T-helper 2 cell treated with Interferon-gamma antibody and Interleukin-4, amounts not matched to agents 5 μg/mL and 100 μg/mL, for 36 hours (primary cell): Measurements from ENCODE around the gene AIRE.
A peak's percentile ranks its signal among the peaks of the same experiment; 100 is the strongest.
"Not testable (repeated sequence)": the region's sequence is repeated elsewhere in the genome, so short reads cannot be mapped to it uniquely, and the experiment has no call there.

Source experiments
- DNase-seq: peaks from one replicate; pipeline ENCODE4 v3.0.0; 2021; ENCODE audit warnings: low spot score
- H3K27ac Mint-ChIP-seq: one replicate; pipeline ENCODE4 v1.8.0; 2021; ENCODE audit warnings: mild to moderate bottlenecking, mixed read lengths
- H3K27me3 Mint-ChIP-seq: one replicate; pipeline ENCODE4 v1.8.0; 2021; ENCODE audit warnings: low read depth, mixed read lengths
- H3K36me3 Mint-ChIP-seq: one replicate; pipeline ENCODE4 v1.8.0; 2021; ENCODE audit warnings: low read depth, mixed read lengths
- H3K4me1 Mint-ChIP-seq: one replicate; pipeline ENCODE4 v1.8.0; 2021; ENCODE audit warnings: low read depth, mixed read lengths
- H3K4me3 Mint-ChIP-seq: one replicate; pipeline ENCODE4 v1.8.0; 2022; ENCODE audit warnings: mild to moderate bottlenecking, moderate library complexity, mixed read lengths
- H3K9me3 Mint-ChIP-seq: one replicate; pipeline ENCODE4 v1.8.0; 2021; ENCODE audit warnings: mixed read lengths

The AIRE gene

DNA sequence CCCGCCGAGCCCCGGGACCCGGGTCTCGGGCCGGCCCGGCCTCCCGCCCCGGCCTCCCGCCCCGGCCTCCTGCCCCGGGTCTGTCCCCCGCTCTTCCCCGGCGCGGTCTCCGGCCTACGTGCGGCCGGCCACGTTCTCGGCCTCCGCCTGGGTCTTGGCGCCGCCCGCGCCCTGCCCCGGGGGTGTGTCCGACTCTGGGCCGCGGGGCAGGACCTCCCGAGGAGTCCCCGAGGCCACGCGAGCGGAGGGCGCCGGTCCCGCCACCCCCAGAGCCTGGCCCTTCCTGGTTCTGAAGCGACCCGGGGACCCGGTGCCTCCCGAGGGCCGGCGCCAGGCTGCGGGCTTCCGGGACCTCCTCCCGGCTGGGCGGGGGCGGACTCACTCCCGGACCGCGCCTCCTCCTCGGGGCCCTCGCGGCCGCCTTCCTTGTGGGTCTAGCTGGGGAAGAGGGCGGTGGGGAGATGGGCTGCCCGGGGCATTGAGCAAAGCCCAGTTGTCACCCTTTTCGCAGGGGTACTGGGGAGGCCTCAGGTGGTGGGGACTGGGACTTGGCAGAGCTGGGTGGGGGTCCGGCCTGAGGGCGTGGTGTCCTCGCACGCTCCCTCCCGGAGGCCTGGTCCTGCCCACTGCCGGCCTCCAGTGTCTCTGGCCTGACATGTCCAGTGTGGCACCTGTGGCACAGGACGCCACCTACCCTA is 14.7 kb downstream of the AIRE start:
- peaks cover 13% of the 10 kb centered on the region for H3K36me3 Mint-ChIP-seq

DNA sequence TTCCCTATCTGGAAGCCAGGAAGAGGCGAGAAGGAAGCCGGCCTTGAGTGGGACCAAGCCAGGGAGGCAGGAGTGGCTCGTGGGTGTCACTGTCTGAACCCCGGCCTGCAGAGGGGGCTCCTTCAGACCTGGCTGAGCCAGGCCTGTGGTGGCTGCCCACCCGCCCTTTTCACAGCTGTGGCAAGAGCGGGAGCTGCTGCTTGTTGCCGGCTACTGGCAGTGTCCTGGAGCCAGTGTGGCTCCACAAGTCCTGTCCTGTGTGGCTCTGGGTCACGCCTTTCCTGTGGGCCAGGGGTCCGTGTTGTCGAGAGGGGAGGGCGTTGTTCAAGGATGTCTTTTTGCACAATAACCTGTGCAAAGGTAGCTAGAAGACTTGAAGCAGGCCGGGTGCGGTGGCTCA is 15.5 kb downstream of the AIRE start:
- peaks cover 42% of the 10 kb centered on the region for H3K4me1 Mint-ChIP-seq
- H3K27me3 Mint-ChIP-seq, result no peaks in the 10 kb centered on the region
- peak overlapping the region; percentile 41 for H3K27ac Mint-ChIP-seq
- H3K36me3 Mint-ChIP-seq, result peaks cover 13% of the 10 kb centered on the region
- H3K9me3 Mint-ChIP-seq, result no peaks in the 10 kb centered on the region
- DNase-seq, result no peak
- H3K4me3 Mint-ChIP-seq, result peak overlapping the region; percentile 84

More for the DNA sequence above, 14.7 kb downstream of the AIRE start:
- Mint-ChIP-seq H3K27ac (no peak overlapping the region), H3K4me3 (peak overlapping the region; percentile 84), H3K4me1 (peaks cover 42% of the 10 kb centered on the region), H3K9me3 (no peaks in the 10 kb centered on the region), H3K27me3 (no peaks in the 10 kb centered on the region)
- peak; percentile 66 for DNase-seq

DNA sequence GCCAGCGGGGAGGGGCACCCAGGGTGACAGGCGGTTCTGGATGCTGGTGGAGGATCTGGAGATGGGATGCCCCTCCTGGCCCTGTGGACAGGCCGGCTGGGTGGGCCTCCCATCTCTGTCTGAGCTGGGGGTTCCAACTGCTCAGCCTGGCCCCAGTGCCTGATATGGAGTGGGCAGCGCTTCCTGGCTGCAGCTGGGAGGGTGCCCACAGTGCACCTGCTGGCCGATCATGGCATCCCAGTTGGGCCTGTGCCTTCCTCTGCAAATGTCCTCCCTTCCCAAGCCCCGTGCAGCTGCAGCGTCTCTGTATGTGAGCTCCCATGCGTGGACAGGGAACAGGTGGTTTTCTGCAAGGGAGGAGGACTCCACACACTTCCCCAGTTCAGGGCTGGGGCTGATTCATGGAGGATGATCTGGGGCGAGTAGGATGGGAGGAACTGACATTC is 16.3 kb downstream of the AIRE start:
- peak overlapping the region; percentile 84 for H3K4me3 Mint-ChIP-seq
- peaks cover 42% of the 10 kb centered on the region for H3K4me1 Mint-ChIP-seq
- H3K27me3 Mint-ChIP-seq, result no peaks in the 10 kb centered on the region
- H3K27ac Mint-ChIP-seq, result peak overlapping the region; percentile 63
- no peak for DNase-seq
- H3K9me3 Mint-ChIP-seq, result no peaks in the 10 kb centered on the region
- peaks cover 13% of the 10 kb centered on the region for H3K36me3 Mint-ChIP-seq

DNA sequence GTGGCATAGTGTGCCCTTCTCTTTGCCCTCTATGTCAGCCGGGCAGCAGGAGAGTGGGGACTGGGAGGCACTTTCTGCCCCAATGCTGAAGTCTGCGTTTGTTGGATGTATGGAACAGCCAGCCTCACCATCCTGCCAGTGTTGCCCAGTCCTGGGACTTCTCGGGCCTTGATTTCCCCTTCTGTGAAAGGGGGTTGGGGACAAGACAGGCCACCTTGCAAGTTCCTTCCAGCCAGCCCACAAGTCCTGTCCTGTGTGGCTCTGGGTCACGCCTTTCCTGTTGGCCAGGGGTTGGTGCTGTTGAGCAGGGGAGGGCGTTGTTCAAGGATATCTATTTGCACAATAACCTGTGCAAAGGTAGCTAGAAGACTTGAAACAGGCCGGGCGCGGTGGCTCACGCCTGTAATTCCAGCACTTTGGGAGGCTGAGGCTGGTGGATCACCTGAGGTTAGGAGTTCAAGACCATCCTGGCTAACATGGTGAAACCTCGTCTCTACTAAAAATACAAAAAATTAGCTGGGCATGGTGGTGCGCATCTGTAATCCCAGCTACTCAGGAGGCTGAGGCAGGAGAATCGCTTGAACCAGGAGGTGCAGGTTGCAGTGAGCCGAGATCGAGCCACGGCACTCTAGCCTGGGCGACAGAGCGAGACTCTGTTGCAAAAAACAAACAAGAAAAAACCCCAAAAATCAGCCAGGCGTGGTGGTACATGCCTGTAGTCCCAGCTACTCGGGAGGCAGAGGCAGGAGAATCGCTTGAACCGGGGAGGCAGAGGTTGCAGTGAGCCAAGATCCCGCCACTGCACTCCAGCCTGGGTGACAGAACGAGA is 17.1 kb downstream of the AIRE start:
- H3K9me3 Mint-ChIP-seq, DNase-seq, H3K27me3 Mint-ChIP-seq: not testable (repeated sequence)
- H3K4me1 Mint-ChIP-seq, result peaks cover 35% of the 10 kb centered on the region
- peak overlapping the region; percentile 63 for H3K27ac Mint-ChIP-seq
- peak overlapping the region; percentile 84 for H3K4me3 Mint-ChIP-seq
- H3K36me3 Mint-ChIP-seq, result peaks cover 14% of the 10 kb centered on the region

DNA sequence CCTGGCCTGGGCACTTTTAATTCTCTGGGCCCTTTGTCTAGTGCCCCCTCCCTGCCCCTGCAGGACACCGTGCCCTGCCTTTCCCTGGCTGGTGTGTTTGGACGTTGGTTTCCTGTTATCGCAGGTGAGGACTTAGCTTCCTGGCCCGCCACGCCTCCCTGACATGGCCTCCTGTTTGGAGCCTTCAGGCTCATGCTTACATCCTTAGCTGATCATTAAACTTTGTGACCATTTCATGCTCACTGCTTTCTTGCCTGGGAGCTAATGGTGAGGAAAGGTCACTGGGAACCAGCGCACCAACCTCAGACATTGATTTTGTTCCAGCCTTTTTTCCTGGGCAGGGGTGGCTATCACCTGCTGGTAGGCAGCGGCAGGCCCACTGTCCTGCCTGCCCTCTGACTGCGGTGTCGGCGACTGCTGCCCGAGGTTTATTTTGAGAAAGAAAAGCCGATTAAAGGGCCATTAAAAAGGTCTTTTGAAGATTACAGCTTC is 17.9 kb downstream of the AIRE start:
- H3K27ac Mint-ChIP-seq, result peak overlapping the region; percentile 76
- no peak for DNase-seq
- no peaks in the 10 kb centered on the region for H3K27me3 Mint-ChIP-seq
- peak overlapping the region; percentile 76 for H3K4me3 Mint-ChIP-seq
- H3K9me3 Mint-ChIP-seq, result no peaks in the 10 kb centered on the region
- peaks cover 18% of the 10 kb centered on the region for H3K36me3 Mint-ChIP-seq
- peaks cover 28% of the 10 kb centered on the region for H3K4me1 Mint-ChIP-seq

DNA sequence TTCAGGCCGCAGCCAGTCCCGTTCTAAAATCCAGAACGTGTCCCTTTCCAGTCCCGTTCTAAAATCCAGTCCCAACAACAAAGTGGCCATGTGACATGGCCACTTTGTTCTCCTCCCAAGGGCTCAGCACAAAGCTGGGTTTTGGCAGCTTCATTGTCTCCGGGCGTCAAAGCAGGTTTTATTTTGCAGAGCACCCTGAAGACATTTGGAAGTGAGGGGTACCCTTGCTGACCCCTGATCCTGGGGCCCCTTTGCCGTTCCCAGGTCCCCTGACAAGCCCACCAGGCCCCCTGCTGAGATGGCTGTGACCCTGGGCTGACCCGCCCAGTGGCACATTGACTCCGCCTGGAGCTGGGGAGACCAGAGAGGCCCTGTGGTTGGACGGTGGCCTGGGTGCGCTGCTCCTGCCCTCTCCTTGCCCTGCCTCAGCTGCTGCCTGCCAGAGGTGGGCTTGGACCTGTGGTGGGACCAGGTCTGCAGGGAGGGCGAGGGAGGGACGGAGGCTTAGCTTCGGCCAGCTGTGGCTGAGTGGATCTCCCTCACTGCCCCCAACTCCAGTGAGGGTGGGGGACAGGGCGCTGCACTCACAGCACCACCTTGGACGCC is 18.4 kb downstream of the AIRE start:
- no peak for DNase-seq
- Mint-ChIP-seq H3K27me3 (no peaks in the 10 kb centered on the region), H3K9me3 (no peaks in the 10 kb centered on the region), H3K36me3 (peaks cover 21% of the 10 kb centered on the region), H3K4me1 (peaks cover 24% of the 10 kb centered on the region), H3K27ac (no peak overlapping the region), H3K4me3 (no peak overlapping the region)

DNA sequence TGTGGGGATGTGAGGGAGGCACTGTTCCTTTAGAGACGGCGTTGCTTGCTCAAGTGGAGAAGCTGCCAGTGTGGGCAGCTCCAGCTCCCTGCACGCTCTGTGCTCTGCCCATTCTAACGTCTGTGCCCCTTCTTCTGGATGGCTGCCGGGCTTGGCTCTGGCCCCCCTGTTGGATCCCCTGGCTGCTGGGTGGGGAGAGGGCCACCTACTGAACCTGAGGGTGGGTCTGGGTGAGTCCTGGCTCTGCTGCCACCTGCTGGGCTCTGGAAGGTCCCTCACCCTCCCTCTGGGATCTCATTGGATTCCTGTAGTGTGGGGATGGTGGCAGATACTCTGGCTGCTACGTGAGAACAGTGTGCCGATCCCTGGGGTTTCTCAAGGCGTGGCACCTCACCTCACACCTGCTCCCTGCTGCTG is 19.2 kb downstream of the AIRE start:
- no peak for DNase-seq
- Mint-ChIP-seq H3K36me3 (peaks cover 21% of the 10 kb centered on the region), H3K27ac (peak overlapping the region; percentile 65), H3K9me3 (no peaks in the 10 kb centered on the region), H3K4me3 (peak overlapping the region; percentile 53), H3K4me1 (peaks cover 20% of the 10 kb centered on the region), H3K27me3 (no peaks in the 10 kb centered on the region)

DNA sequence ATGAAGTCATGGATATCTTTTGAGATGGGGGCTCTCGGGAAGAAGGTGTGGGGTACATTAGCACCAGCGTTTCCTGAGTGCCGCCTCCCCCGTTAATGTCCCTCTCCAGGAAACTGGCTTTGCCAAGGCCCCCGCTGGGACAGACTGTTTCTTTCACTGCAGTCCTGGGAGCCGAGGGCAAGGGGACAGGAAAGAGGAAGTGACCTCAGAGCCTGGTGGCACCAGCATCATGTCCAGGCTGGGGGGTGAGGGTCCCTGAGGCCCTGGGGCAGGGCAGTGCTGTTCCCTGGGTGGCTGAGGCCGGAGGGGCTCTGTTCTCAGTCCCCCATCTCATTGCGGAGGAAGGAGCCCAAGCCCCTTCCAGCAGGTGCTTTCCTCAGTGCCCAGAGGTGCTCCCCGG is 20.0 kb downstream of the AIRE start:
- Mint-ChIP-seq H3K36me3 (peaks cover 21% of the 10 kb centered on the region), H3K27me3 (no peaks in the 10 kb centered on the region), H3K4me3 (no peak overlapping the region), H3K27ac (no peak overlapping the region), H3K9me3 (no peaks in the 10 kb centered on the region), H3K4me1 (peaks cover 20% of the 10 kb centered on the region)
- DNase-seq, result no peak

DNA sequence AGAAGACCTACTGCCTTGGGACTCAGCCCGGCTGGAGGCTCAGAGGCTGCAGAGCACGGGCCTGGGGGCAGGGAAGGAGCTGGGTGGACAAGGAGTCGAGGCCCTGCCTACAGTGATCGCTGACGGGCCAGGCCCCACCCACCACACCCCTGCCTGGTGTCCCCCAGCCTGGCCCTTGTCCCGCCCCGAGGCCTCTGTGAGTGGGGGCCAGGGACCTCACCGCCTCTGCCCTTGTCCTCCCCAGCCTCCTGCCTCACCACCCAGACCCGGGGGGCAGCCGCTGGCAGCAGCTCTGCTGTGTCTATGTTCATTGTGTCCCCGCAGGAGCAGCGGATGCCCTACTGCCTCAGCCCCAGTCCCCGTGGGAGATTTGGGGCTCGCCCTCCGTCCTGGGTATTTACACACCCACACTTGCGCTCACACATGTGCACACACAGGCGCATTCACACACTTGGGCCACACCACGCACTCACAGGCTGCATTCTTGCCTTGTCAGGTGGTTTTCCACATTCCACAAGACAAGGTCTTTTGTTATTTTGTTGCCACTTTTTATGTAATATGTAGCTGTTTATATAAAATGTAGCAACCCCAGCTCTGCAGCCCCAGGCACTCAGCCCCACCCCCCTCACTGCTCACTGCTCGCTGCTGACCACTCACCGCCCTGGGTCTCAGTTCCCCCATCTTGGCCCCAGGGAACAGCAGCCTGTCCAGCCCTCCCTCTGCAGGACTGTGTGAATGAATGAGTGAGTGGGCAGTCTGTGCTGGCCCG is 21.4 kb downstream of the AIRE start:
- DNase-seq, result no peak
- H3K4me1 Mint-ChIP-seq, result peaks cover 15% of the 10 kb centered on the region
- H3K9me3 Mint-ChIP-seq, result no peaks in the 10 kb centered on the region
- no peaks in the 10 kb centered on the region for H3K27me3 Mint-ChIP-seq
- H3K36me3 Mint-ChIP-seq, result peaks cover 26% of the 10 kb centered on the region
- H3K27ac Mint-ChIP-seq, result no peak overlapping the region
- no peak overlapping the region for H3K4me3 Mint-ChIP-seq

DNA sequence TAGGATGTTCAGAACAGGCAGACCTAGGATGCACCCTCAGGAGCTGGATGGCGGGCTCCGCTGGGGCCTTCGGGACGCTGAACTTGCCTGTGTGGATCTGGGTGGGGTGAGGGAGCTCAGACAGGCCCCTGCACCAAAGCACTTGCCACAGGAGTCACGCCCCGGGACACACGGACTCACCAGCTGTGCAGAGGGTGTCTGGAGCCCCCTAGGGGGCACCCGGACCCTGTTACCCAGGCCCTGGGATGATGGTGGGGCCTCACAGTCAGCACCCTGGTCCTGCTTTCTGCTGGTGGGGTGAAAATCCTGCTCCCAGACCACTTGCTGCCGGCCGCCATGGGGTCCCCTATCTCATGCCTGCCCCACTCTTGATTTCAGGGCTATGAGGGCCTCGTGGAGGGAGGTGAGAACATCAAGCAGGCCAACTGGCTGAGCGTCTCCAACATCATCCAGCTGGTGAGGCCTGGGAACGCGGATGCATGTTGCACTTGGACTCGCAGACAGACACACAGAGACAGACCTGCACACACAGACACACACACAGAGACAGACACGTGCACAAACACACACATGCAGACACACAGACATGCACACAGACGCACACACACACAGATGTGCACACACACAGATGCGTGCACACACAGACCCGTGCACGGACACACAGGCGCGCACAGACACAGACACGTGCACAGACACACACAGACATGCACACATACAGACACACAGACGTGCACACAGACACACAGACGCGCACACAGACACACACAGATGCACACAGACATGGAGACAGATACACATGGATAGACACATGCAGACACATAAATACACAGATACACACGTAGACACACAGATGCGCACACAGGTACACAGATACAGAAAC is 25.2 kb downstream of the AIRE start:
- no peak overlapping the region for H3K4me3 Mint-ChIP-seq
- H3K27ac Mint-ChIP-seq, result peak overlapping the region; percentile 1
- no peaks in the 10 kb centered on the region for H3K9me3 Mint-ChIP-seq
- no peaks in the 10 kb centered on the region for H3K4me1 Mint-ChIP-seq
- DNase-seq, result no peak
- peaks cover 23% of the 10 kb centered on the region for H3K36me3 Mint-ChIP-seq
- no peaks in the 10 kb centered on the region for H3K27me3 Mint-ChIP-seq

DNA sequence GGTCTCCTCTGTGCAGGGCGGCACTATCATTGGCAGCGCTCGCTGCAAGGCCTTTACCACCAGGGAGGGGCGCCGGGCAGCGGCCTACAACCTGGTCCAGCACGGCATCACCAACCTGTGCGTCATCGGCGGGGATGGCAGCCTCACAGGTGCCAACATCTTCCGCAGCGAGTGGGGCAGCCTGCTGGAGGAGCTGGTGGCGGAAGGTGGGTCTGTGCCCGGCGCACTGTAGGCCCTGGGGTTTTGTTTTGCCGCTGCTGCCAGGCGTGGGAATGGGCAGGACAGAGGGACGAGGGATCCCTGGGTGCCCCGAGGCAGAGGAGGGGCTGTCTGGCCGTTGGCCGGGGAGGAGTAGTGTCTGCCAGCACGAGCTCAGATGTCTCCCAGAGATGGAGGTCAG is 26.4 kb downstream of the AIRE start:
- Mint-ChIP-seq H3K36me3 (peaks cover 27% of the 10 kb centered on the region), H3K9me3 (no peaks in the 10 kb centered on the region), H3K27me3 (no peaks in the 10 kb centered on the region), H3K4me3 (no peak overlapping the region), H3K27ac (no peak overlapping the region), H3K4me1 (no peaks in the 10 kb centered on the region)
- no peak for DNase-seq

DNA sequence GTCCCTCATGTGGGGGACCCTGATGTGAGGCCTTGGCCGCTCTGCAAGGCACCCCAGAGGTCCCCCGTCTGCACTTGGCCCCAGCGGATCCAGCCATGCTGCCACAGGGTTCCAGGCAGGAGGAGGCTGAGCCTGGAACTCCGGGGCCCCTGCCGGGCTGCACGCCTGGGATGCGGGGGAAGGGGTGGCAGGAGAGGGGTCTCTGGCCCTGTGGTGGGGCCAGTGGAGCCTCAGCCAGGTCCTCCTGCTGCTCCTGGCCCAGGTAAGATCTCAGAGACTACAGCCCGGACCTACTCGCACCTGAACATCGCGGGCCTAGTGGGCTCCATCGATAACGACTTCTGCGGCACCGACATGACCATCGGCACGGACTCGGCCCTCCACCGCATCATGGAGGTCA is 27.0 kb downstream of the AIRE start:
- Mint-ChIP-seq H3K9me3 (no peaks in the 10 kb centered on the region), H3K4me1 (no peaks in the 10 kb centered on the region), H3K4me3 (no peak overlapping the region), H3K27ac (no peak overlapping the region), H3K36me3 (peaks cover 27% of the 10 kb centered on the region), H3K27me3 (no peaks in the 10 kb centered on the region)
- DNase-seq, result no peak

DNA sequence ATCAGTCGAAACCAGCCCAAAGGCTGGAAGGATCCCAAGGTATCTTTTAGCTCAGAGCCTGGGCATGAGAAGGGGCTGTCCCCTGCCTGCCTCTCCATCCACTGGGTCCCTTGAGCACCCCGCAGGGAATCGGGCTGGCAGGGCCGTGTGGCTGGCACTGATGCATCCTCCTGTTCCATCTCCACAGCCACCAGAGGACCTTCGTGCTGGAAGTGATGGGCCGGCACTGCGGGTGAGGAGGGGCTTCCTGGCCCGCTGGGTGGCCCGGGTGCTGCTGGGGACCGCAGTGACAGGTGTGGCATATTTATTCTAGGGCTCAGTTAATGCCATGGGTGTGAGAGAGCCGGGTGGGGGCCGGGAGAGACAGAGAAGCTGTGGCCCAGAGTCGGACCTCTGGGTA is 27.8 kb downstream of the AIRE start:
- Mint-ChIP-seq H3K36me3 (peaks cover 20% of the 10 kb centered on the region), H3K9me3 (no peaks in the 10 kb centered on the region), H3K27ac (no peak overlapping the region), H3K4me1 (no peaks in the 10 kb centered on the region), H3K4me3 (no peak overlapping the region), H3K27me3 (no peaks in the 10 kb centered on the region)
- no peak for DNase-seq
